Mammary epithelial cell (primary cell): ENCODE results near the gene FOXRED1.

Experiments
- CTCF ChIP-seq, 2 donors: IDR thresholded peaks in 1 of 2; conservative IDR thresholded peaks in 1 of 2; 2 replicates each; pipeline ENCODE4 v1.5.1; 2011 to 2012; ENCODE audit warnings: inconsistent platforms in 2 of 2, low read length in 2 of 2, mild to moderate bottlenecking in 2 of 2, control low read depth in 1 of 2, low read depth in 1 of 2; ENCODE audit not compliant: insufficient read depth in 1 of 2; ENCODE audit errors: extremely low read depth in 1 of 2
- EZH2 ChIP-seq: IDR thresholded peaks from 2 replicates; pipeline ENCODE4 v1.6.1; 2012; ENCODE audit warnings: low read length, inconsistent platforms, borderline replicate concordance

DNA sequence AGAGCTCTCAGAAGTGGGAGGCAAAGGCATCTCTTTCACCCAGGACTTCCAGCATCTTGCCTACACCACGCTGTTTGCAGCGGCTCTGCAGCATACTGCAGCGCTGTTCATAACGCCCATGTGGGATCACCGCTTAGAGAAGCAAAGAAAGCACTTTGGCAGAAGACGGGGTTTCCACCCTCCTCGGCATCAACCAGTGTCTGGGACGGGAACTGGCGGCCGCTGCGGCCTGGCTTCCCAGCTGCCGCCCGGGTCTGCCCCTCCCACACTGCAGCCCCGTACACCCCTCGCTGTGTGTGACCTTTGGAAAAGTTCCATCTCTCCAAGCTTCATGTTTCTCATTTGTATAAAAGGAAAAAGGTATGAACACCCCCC, 13.4 kb downstream of the FOXRED1 start:
- no peak for TF ChIP-seq CTCF (conservative IDR thresholded peaks at IDR 0.05 in 1 of 2, IDR thresholded peaks at IDR 0.05 in 1 of 2; ENCODE audit: extremely low read depth in 1 of 2, insufficient read depth in 1 of 2, low read depth in 1 of 2, low read length in 2 of 2)
- TF ChIP-seq EZH2 = no peak
